ENCODE data around the gene WNT7A.

Gene WNT7A

GRCh38 chr3:13800064-13800463 is 79.8 kb downstream of the WNT7A start:
- in situ Hi-C loops (cut with HindIII; ENCODE audit: low sequenced_read_pairs) = no loop called here

GRCh38 chr3:13798401-13798800 is 81.5 kb downstream of the WNT7A start:
- in situ Hi-C loops (cut with HindIII; ENCODE audit: low sequenced_read_pairs) = no loop called here

- in situ Hi-C loops (cut with HindIII; ENCODE audit: low sequenced_read_pairs) = no loop called here
Observed at GRCh38 chr3:13796701-13797460, 83.0 kb downstream of the WNT7A start.

- in situ Hi-C loops (cut with HindIII; ENCODE audit: low sequenced_read_pairs) = no loop called here
Observed at GRCh38 chr3:13795816-13796215, 84.1 kb downstream of the WNT7A start.

- in situ Hi-C loops (cut with HindIII; ENCODE audit: low sequenced_read_pairs) = no loop called here
Observed at GRCh38 chr3:13794322-13794721, 85.5 kb downstream of the WNT7A start.

- in situ Hi-C loops (cut with HindIII; ENCODE audit: low sequenced_read_pairs) = no loop called here
Observed at GRCh38 chr3:13793451-13793850, 86.4 kb downstream of the WNT7A start.

GRCh38 chr3:13792512-13793371 is 87.1 kb downstream of the WNT7A start:
- in situ Hi-C loops (cut with HindIII; ENCODE audit: low sequenced_read_pairs) = no loop called here

GRCh38 chr3:13792051-13792490 is 87.8 kb downstream of the WNT7A start:
- in situ Hi-C loops (cut with HindIII; ENCODE audit: low sequenced_read_pairs) = no loop called here

- in situ Hi-C loops (cut with HindIII; ENCODE audit: low sequenced_read_pairs) = no loop called here
Observed at GRCh38 chr3:13791198-13792050, 88.4 kb downstream of the WNT7A start.

- in situ Hi-C loops (cut with HindIII; ENCODE audit: low sequenced_read_pairs) = no loop called here
Observed at GRCh38 chr3:13790376-13791197, 89.3 kb downstream of the WNT7A start.

GRCh38 chr3:13788522-13789424 is 91.1 kb downstream of the WNT7A start:
- in situ Hi-C loops (cut with HindIII; ENCODE audit: low sequenced_read_pairs) = loop anchor here (5.0 kb wide), 2 partner anchors 44 to 51 kb away; no protein-coding TSS in a partner anchor

GRCh38 chr3:13787533-13788132 is 92.2 kb downstream of the WNT7A start:
- in situ Hi-C loops (cut with HindIII; ENCODE audit: low sequenced_read_pairs) = loop anchor here (5.0 kb wide), 2 partner anchors 45 to 50 kb away; no protein-coding TSS in a partner anchor

GRCh38 chr3:13786811-13787210 is 93.1 kb downstream of the WNT7A start:
- in situ Hi-C loops (cut with HindIII; ENCODE audit: low sequenced_read_pairs) = loop anchor here (5.0 kb wide), 2 partner anchors 45 to 50 kb away; no protein-coding TSS in a partner anchor

- in situ Hi-C loops (cut with HindIII; ENCODE audit: low sequenced_read_pairs) = loop anchor here (5.0 kb wide), 2 partner anchors 46 to 49 kb away; no protein-coding TSS in a partner anchor
Observed at GRCh38 chr3:13785853-13786436, 93.9 kb downstream of the WNT7A start.

GRCh38 chr3:13785351-13785750 is 94.5 kb downstream of the WNT7A start:
- in situ Hi-C loops (cut with HindIII; ENCODE audit: low sequenced_read_pairs) = loop anchor here (5.0 kb wide), 2 partner anchors 47 to 48 kb away; no protein-coding TSS in a partner anchor

- in situ Hi-C loops (cut with HindIII; ENCODE audit: low sequenced_read_pairs) = no loop called here
Observed at GRCh38 chr3:13783476-13783875, 96.4 kb downstream of the WNT7A start.

GRCh38 chr3:13782501-13782900 is 97.4 kb downstream of the WNT7A start:
- in situ Hi-C loops (cut with HindIII; ENCODE audit: low sequenced_read_pairs) = no loop called here

GRCh38 chr3:13781417-13781816 is 98.5 kb downstream of the WNT7A start:
- in situ Hi-C loops (cut with HindIII; ENCODE audit: low sequenced_read_pairs) = no loop called here

Measured in endothelial cell of hepatic sinusoid (primary cell).